ENCODE data around the gene MCTP2. TPM values are rescaled to one million over a fixed set of nuclear protein-coding genes. Genes with fewer than 3 reads are reported as not detected.

The MCTP2 gene
- total and polyA plus RNA-seq, 2 of the 8 experiments (the other 6 are each of a cell fraction or from before 2014, with no cell fraction given) = 3.4 to 4.5 TPM

GRCh38 chr15:94233441-94233840, 2.1 kb downstream of the MCTP2 start:
- no peak overlapping the region for H4K91ac ChIP-seq (replicated peaks; ENCODE audit: insufficient read length, low read length)
- H3K27ac ChIP-seq (ENCODE audit: low read depth, low read length) = no peak overlapping the region
- 89% methylated on average over 3 of the region's 3 CpGs; no CpG with 5 or more reads in 1 of the 2 experiments for WGBS, 2 experiments (ENCODE audit: extremely low coverage in 1 of 2, insufficient coverage in 1 of 2, insufficient read length in 1 of 2, insufficient replicate concordance in 2 of 2, low coverage in 1 of 2, low lambda C conversion rate in 2 of 2, missing lambda C conversion rate in 1 of 2)
- H3K4ac ChIP-seq (replicated peaks; ENCODE audit: insufficient read length, low read depth, low read length) = no peak overlapping the region
- H2AFZ ChIP-seq (ENCODE audit: low read length) = no peak overlapping the region
- no peaks in the 10 kb centered on the region for H4K20me1 ChIP-seq (replicated peaks in 1 of 2; ENCODE audit: control insufficient read depth in 1 of 2, insufficient read depth in 2 of 2, low read length in 2 of 2)
- TF ChIP-seq TAF7 (optimal IDR thresholded peaks at IDR 0.05; ENCODE audit: borderline replicate concordance, low read depth, low read length) (no peak), RFX5 (IDR thresholded peaks at IDR 0.05; ENCODE audit: borderline replicate concordance, low read depth, low read length) (no peak), SRF (IDR thresholded peaks at IDR 0.05; ENCODE audit: low read depth, low read length) (no peak), TBP (IDR thresholded peaks at IDR 0.05; ENCODE audit: low read depth, low read length) (no peak), YY1 (IDR thresholded peaks at IDR 0.05; ENCODE audit: low read depth, low read length) (no peak), HDAC6 (IDR thresholded peaks at IDR 0.05; ENCODE audit: low read depth, low read length) (no peak), RXRA (IDR thresholded peaks at IDR 0.05; ENCODE audit: insufficient read depth, low read depth, low read length) (no peak), BACH1 (IDR thresholded peaks at IDR 0.05; ENCODE audit: low read length) (no peak), CHD2 (IDR thresholded peaks at IDR 0.05; ENCODE audit: low read length) (no peak)
- TF ChIP-seq, protein P1, sequence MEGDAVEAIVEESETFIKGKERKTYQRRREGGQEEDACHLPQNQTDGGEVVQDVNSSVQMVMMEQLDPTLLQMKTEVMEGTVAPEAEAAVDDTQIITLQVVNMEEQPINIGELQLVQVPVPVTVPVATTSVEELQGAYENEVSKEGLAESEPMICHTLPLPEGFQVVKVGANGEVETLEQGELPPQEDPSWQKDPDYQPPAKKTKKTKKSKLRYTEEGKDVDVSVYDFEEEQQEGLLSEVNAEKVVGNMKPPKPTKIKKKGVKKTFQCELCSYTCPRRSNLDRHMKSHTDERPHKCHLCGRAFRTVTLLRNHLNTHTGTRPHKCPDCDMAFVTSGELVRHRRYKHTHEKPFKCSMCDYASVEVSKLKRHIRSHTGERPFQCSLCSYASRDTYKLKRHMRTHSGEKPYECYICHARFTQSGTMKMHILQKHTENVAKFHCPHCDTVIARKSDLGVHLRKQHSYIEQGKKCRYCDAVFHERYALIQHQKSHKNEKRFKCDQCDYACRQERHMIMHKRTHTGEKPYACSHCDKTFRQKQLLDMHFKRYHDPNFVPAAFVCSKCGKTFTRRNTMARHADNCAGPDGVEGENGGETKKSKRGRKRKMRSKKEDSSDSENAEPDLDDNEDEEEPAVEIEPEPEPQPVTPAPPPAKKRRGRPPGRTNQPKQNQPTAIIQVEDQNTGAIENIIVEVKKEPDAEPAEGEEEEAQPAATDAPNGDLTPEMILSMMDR (IDR thresholded peaks at IDR 0.05; ENCODE audit: control extremely low read depth in 1 of 3, insufficient read depth in 1 of 3, low read depth in 1 of 3, low read length in 3 of 3) = no peak
- H3K9ac ChIP-seq (replicated peaks in 1 of 4; ENCODE audit: extremely low read depth in 1 of 4, low read depth in 3 of 4, low read length in 3 of 4) = no peak overlapping the region
- no peak overlapping the region for H2BK5ac ChIP-seq (ENCODE audit: low read depth, low read length)
- no peak overlapping the region for H2AK5ac ChIP-seq (ENCODE audit: low read depth, low read length)
- no peaks in the 10 kb centered on the region for H3K9me3 ChIP-seq (ENCODE audit: insufficient read depth in 2 of 2, low read depth in 1 of 2, low read length in 1 of 2)
- H4K8ac ChIP-seq (ENCODE audit: extremely low read depth, insufficient read depth, low read length) = no peak overlapping the region
- H3K79me1 ChIP-seq (ENCODE audit: low read depth, low read length) = no peaks in the 10 kb centered on the region
- H3K79me2 ChIP-seq (ENCODE audit: control insufficient read depth in 1 of 2, insufficient read depth in 2 of 2, low read length in 2 of 2) = no peaks in the 10 kb centered on the region
- no peak for FAIRE-seq
- no peak overlapping the region for H3K23ac ChIP-seq (ENCODE audit: insufficient read length)
- H3K4me1 ChIP-seq (replicated peaks in 1 of 4; ENCODE audit: control insufficient read depth in 3 of 4, insufficient read depth in 4 of 4, low read length in 3 of 4) = peaks cover 0 to 5% (median 0%) of the 10 kb centered on the region in 4 experiments; a peak in 3 of 7 replicates
- H2BK12ac ChIP-seq (ENCODE audit: low read depth, low read length) = no peak overlapping the region
- no peak overlapping the region for H3K56ac ChIP-seq (replicated peaks; ENCODE audit: insufficient read length, low read depth, low read length)
- DNase-seq (ENCODE audit: low read depth in 1 of 2, low spot score in 2 of 2) = no peak
- H3K36me3 ChIP-seq (ENCODE audit: control insufficient read depth in 2 of 4, insufficient read depth in 4 of 4, low read length in 3 of 4) = no peaks in the 10 kb centered on the region
- H3K23me2 ChIP-seq (ENCODE audit: low read depth, low read length) = peaks cover 15% of the 10 kb centered on the region
- H3K18ac ChIP-seq (ENCODE audit: extremely low read depth, low read length) = no peak overlapping the region
- H2BK15ac ChIP-seq (ENCODE audit: low read length) = no peak overlapping the region
- ChIA-PET CTCF (ENCODE audit: partially characterized antibody) (interaction anchor here (1.0 to 4.7 kb wide), 3 partner anchors 69 to 90 kb away, joined by 3 to 20 read pairs (median 5); no protein-coding TSS in a partner anchor), POLR2A (ENCODE audit: partially characterized antibody) (no interaction called here)
- no peak overlapping the region for H4K5ac ChIP-seq (ENCODE audit: insufficient read length, low read depth, low read length)
- H2BK20ac ChIP-seq (ENCODE audit: low read length) = no peak overlapping the region
- H3K4me2 ChIP-seq (ENCODE audit: insufficient read depth in 1 of 2, low read depth in 2 of 2, low read length in 2 of 2) = no peak overlapping the region
- H2BK120ac ChIP-seq (replicated peaks; ENCODE audit: low read depth, low read length) = no peak overlapping the region
- no peak overlapping the region for H3K4me3 ChIP-seq (ENCODE audit: extremely low read depth in 1 of 4, insufficient read depth in 2 of 4, low read depth in 3 of 4, low read length in 4 of 4)
- no peak overlapping the region for H3K14ac ChIP-seq (ENCODE audit: insufficient read length)
- H3K27me3 ChIP-seq (replicated peaks in 1 of 4; ENCODE audit: control insufficient read depth in 3 of 4, extremely low read depth in 1 of 4, insufficient read depth in 3 of 4, low read length in 3 of 4) = peaks cover 0 to 11% (median 5%) of the 10 kb centered on the region in 4 experiments; a peak in 6 of 7 replicates
